Fibroblast of skin of scalp (primary cell): Measurements from ENCODE around the gene LSR.
"Not testable (repeated sequence)": the region's sequence is repeated elsewhere in the genome, so short reads cannot be mapped to it uniquely, and the experiment has no call there.

ENCODE experiments used
- DNase-seq: peaks from one replicate; pipeline ENCODE4 v3.0.0-alpha.2; 2013

LSR gene

GRCh38 chr19:35267818-35268535 is 19.2 kb downstream of the LSR start:
- DNase-seq: peak; percentile 83

GRCh38 chr19:35268536-35269437 is 20.0 kb downstream of the LSR start, which contains the start of gene USF2:
TSS of gene USF2 (plus strand) at chr19:35268962. CDS start at chr19:35269102, 140 bp downstream.
- peak; percentile 79 for DNase-seq

- peak; percentile 71 for DNase-seq
Observed at GRCh38 chr19:35269438-35270117, 20.8 kb downstream of the LSR start.

GRCh38 chr19:35270381-35270811 is 21.6 kb downstream of the LSR start:
- DNase-seq: no peak

- no peak for DNase-seq
Observed at GRCh38 chr19:35271546-35271945, 22.7 kb downstream of the LSR start.

- no peak for DNase-seq
Observed at GRCh38 chr19:35272122-35272719, 23.4 kb downstream of the LSR start.

- no peak for DNase-seq
Observed at GRCh38 chr19:35272954-35273649, 24.3 kb downstream of the LSR start.

GRCh38 chr19:35273686-35274259 is 25.0 kb downstream of the LSR start:
- no peak for DNase-seq

GRCh38 chr19:35274323-35274722 is 25.5 kb downstream of the LSR start:
- no peak for DNase-seq

- no peak for DNase-seq
Observed at GRCh38 chr19:35276706-35277281, 28.0 kb downstream of the LSR start.

GRCh38 chr19:35278578-35279284 is 29.9 kb downstream of the LSR start:
- no peak for DNase-seq

- DNase-seq: no peak
Observed at GRCh38 chr19:35279374-35279773, 30.6 kb downstream of the LSR start.

GRCh38 chr19:35279985-35280821 is 31.4 kb downstream of the LSR start:
- DNase-seq: no peak

- DNase-seq: no peak
Observed at GRCh38 chr19:35281303-35281702, 32.5 kb downstream of the LSR start.

- DNase-seq: no peak
Observed at GRCh38 chr19:35284153-35285094, 35.6 kb downstream of the LSR start.

GRCh38 chr19:35285095-35285449 is 36.3 kb downstream of the LSR start:
- no peak for DNase-seq

GRCh38 chr19:35285465-35285864 is 36.7 kb downstream of the LSR start:
- not testable (repeated sequence) for DNase-seq

- not testable (repeated sequence) for DNase-seq
Observed at GRCh38 chr19:35286101-35286500, 37.3 kb downstream of the LSR start.
